ENCODE measurements around the gene SS18L1.

Gene SS18L1

GRCh38 chr20:62120365-62120762 lies 23.2 kb upstream of the SS18L1 start:
- FAIRE-seq = no peak

- no peak for FAIRE-seq
Observed at GRCh38 chr20:62120990-62121775, 22.4 kb upstream of the SS18L1 start.

- no peak for FAIRE-seq
Observed at GRCh38 chr20:62121776-62122653, 21.6 kb upstream of the SS18L1 start, which contains the start of gene LSM14B. TSS of gene LSM14B (plus strand) at chr20:62122475. CDS start at chr20:62122667, 192 bp downstream.

- FAIRE-seq = no peak
Observed at GRCh38 chr20:62122654-62123449, 20.7 kb upstream of the SS18L1 start.

GRCh38 chr20:62123450-62124118 lies 20.0 kb upstream of the SS18L1 start:
- FAIRE-seq = no peak

GRCh38 chr20:62126141-62126540 lies 17.4 kb upstream of the SS18L1 start:
- no peak for FAIRE-seq

GRCh38 chr20:62127799-62128198 lies 15.8 kb upstream of the SS18L1 start:
- no peak for FAIRE-seq

- no peak for FAIRE-seq
Observed at GRCh38 chr20:62128502-62128901, 15.1 kb upstream of the SS18L1 start.

- FAIRE-seq = no peak
Observed at GRCh38 chr20:62129731-62130531, 13.6 kb upstream of the SS18L1 start.

- no peak for FAIRE-seq
Observed at GRCh38 chr20:62131560-62132320, 11.8 kb upstream of the SS18L1 start.

GRCh38 chr20:62132421-62132820 lies 11.1 kb upstream of the SS18L1 start:
- FAIRE-seq = no peak

GRCh38 chr20:62133051-62133845 lies 10.3 kb upstream of the SS18L1 start:
- FAIRE-seq = no peak

GRCh38 chr20:62133864-62134263 lies 9.7 kb upstream of the SS18L1 start:
- no peak for FAIRE-seq

GRCh38 chr20:62134735-62135231 lies 8.8 kb upstream of the SS18L1 start:
- no peak for FAIRE-seq

GRCh38 chr20:62135573-62136266 lies 7.8 kb upstream of the SS18L1 start:
- FAIRE-seq = no peak

GRCh38 chr20:62136283-62137091 lies 7.1 kb upstream of the SS18L1 start:
- no peak for FAIRE-seq

GRCh38 chr20:62137092-62137384 lies 6.5 kb upstream of the SS18L1 start:
- no peak for FAIRE-seq

- FAIRE-seq = no peak
Observed at GRCh38 chr20:62137478-62138203, 5.9 kb upstream of the SS18L1 start.
